CD4-positive, alpha-beta T cell treated with Interleukin-2 at 100 ng/mL for 4 hours (primary cell): Measurements from ENCODE around the gene RERE.

Experiments used
- DNase-seq: peaks from one replicate; pipeline ENCODE4 v3.0.0-alpha.2; 2020; ENCODE audit warnings: low spot score

Gene RERE

DNA sequence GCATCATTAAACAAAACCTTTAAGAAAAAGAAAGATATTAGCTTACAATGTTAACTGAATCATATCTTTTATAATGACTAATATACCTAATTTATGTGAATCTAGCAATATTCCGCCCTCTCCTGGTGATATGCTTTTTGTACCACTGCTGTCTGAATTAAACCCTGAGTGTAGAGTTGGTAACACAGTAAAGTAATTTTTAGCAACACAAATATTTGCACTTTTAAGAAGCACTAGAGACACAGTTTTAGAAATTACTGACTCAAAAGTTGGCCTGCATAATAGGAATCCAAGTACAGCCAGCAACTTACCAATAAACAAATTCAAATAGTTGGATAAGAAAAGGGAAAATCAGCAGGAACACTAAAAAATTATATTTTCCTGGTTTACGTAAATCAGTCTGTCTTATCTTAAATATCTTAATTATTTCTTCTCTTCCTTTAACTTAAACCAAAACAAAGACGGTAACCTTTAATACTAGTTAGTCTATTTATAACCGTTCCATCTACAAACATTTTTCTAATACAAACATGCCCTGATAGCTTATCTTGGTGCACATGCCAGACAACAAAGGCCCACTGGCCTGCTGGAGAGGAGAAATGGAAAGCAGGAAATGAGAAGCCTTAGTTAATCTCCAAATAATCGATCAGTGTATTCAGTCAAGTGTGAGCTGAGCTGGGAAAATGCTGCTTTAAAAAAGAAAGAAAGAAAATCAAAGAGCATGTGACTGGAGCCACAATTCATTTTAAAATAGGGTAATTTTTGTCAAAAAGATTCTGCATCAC, 246.0 kb downstream of the RERE start:
- no peak for DNase-seq

DNA sequence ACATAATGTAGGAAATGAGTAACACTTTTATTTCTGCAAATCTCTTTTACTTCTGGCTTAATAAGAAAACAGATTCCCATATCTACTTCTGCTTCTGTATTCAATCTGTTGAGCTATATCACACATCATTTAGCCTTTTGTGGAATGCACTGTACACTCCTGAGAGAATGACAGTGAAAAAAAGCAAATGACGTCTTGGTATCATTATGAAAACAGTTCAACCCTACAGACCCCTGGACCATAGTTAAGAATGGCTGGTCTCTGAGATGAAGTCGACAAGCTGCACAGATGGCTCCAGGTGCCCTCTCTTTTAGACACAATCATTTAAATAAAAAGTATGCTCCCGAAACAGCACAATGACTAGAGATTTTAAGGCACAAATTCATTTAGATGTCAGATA, 247.0 kb downstream of the RERE start:
- DNase-seq, result no peak

DNA sequence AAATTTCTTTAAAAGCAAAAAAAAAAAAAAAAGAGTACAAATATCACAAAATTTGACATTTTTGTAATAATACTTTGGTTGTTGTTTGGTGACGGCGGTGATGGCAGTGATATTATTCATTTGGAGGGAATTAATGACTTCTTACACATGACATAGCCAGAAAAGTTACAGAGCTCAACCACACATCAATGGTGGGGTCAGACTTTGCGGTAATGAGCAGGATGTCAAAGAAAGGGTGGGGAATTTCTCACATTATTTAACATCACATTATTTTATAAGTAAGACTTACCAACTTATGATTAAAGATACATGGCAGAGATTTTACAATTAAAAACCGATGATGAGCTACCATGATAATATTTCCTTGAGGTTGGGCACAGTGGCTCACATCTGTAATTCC, 248.2 kb downstream of the RERE start:
- no peak for DNase-seq

DNA sequence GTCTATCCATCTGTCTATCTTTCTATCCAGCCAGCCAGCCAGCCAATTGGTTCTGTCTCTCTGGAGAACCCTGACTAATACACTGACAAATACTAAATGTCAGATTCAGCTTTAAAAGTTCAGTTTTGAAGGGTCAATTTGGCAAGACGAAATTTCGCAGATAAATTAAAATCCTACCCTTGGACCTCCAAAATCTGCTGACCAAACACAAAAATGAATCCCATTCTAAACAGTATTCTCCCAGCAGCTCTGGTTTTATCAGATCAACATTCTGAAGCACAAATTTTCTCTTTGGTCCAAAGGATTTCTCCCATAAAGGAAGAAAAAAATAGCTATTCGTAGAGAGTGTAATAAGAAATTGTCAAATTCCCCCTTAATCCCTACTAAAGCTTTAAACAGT, 248.6 kb downstream of the RERE start:
- no peak for DNase-seq

DNA sequence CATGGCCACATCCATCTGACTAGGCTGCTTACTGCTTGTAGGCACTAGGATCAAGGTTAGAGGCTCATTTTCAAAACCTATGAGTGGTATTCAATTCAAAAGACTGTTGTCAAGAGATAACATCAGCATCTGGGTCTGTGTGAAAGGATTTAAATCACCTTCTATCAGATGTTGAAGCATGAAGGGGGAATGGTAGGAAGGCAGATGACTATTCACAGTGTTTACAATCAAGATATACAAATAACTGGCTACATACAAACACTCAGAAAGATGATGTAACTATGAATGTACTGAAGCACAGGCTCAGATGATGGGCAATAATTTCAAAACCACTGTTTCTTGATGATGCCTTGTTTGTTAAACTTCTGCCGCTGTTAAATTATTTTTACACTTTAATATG, 250.3 kb downstream of the RERE start:
- no peak for DNase-seq

DNA sequence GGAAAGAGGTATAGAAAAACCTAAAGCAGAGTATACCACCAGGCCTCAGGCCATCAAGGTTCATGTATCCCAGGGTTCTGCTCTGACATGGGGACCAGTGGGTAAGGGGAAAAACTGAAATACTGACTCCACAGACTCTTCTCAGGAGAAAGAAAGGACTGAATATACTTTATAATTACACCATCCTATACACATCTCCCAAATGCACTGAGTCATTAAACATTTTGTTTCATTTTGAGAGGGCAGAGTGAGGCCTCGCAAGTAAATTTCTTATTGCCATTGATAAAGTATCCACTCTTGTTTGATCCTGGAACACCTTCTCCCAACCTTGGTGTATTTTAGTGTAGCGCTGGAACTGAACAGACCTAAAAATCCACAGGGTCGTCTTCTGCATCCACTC, 251.6 kb downstream of the RERE start:
- no peak for DNase-seq

DNA sequence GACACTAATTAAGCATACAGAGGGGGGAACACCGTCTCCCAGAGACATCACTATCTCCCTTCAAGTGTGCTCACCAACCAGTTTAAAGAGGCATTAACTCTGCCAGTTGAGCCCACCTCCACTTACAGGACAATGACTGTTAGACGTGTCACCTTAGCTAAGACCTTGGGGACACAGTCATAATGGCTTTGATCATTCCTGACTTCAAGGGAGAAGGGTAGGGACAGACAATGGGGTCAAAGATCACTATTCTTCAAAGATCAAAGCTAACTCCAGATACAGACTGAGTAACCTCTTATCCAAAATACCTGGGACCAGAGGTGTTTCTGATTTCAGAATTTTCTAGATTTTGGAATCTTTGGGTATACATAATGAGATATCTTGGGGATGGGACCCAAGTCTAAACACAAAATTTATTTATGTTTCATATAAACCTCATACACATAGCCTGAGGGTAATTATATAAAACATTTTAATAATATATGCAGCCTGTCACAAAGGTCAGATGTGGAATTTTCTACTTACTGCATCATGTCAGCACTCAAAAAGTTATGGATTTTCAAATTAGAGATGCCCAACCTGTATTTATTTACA, 253.4 kb downstream of the RERE start:
- DNase-seq, result no peak

DNA sequence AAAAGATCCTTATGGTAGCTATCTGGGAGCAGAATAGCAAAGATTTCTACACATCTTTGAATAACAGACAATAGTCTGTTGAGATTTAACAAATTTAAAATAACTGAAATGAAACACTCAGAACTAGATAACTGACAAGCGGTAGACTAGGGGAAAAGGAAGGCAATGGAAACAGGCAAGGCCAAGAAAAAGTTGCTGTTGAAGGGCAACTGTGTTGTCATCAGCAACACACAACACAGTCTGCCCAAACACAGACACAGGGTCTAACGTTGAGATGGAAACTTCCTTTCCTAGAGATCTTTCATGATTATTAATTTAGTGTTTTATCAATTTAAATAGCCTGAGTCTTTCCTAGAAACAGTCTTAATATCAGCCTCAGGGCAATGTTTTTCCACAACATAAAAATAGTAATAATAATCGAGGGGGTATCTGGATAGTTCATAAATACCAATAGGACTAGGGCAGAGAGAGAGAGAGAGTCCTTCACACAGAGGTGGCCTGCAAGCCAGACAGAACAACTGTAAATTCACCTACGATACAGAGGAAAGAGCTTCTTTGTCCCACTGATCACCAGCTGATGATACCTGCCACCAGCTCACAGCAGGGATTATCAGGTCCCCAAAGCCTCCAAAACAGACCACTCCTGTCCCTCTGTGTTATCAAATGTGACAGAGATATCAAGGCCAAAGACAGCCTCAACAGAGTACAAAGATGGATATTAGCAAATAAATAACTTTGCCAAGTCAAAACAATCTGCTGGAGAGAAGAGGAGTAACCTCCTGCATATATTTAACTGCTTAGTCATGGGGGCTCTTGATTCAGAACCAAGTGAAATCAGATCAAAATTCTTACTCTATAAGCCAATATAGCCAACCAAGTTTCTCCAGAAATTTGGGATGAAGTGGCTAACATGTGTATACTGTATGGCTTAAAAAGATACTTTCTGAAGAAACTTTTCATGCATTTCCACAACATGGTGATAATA, 254.3 kb downstream of the RERE start:
- DNase-seq, result no peak

DNA sequence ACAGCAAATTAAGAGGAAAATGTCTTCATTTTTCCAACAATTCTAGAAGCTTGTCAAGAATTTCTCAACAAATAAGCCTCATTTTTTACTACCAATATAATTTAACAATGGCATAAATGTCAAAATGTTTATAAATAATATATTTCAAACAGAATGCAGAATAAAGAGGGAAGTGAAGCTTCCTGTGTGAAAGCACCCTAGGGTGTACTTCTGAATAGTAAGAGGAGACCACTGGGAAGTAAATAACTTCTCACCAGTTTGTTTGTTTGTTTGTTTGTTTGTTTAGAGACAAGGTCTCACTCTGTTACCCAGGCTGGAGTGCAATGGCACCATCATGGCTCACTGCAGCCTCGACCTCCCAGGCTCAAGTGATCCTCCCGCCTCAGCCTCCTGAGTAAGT, 255.2 kb downstream of the RERE start:
- no peak for DNase-seq

DNA sequence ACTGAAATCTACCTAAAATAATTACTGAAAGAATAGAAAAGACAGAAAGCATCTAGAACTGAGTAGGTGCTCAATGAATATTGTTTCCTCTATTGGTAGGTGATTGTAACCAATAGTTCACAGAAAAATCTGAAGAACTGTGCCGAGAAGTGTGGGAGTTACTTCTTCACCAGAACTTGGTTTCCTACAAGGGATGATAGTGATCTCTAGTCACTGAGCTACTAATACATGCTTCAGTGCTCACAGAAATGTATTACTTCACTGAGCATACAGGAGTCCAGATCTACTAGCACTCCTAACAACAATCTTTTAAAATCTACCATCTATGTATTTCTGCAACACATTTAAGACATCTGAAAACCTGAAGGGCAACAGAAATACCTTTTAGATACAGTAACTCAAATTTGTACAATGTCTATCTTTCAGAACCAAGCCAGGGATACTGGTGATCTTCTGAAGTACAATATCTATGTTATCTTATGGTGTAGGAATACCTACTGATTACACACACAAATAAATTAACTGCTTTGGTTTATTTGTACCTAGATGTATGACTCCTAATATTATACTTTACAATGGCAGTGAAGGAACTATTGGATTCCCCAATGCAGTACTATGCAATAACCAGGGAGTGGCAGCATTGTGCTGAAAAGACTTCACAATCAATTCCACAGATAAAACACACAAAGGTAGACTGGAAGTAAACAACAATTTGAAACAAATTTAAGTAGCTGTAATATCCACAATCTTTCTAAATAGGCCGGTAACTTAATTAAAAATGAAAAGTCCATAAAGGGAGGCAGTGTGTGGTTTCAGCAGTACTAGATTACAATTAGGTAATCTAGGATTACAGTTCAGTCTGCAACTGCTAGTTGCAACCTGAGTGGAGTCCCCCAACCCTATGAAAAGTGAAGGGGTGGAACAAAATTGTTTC, 256.6 kb downstream of the RERE start:
- peak; percentile 68 for DNase-seq

DNA sequence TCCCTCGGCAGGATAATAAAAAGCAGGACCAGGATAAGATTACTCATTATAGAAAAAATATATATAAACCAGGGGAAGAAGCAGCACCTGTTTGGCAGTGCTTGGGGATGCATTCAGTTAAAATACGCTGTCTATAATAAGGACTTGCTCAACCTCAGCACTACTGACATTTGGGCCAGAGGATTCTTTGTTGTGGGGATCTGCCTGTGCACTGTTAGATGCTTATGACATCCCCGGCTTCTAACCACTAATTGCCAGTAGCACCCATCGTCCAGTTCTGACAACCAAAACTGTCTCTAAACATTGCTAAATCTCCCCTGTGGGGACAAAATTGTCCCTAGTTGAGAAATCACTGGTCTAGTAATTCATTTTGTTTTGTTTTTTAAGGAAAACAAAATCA, 257.4 kb downstream of the RERE start:
- no peak for DNase-seq

DNA sequence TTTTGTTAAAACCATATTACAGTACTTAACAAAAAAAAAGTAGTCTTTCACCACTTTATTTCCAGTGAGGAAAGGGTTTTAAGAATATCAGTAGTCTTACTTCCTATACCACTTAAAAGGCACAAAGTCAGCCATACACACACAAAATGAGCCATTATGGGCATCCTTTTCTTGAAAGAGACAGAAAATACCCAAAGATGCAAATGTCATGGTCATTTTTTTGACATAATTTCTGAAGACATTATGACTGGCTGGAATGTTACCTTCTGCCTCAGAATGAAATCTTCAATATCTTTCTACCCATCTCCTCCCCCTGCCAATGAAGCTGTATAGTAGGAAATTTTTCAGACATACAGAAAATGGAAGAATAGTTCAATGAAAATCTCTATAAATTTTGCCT, 261.9 kb downstream of the RERE start:
- DNase-seq, result no peak

DNA sequence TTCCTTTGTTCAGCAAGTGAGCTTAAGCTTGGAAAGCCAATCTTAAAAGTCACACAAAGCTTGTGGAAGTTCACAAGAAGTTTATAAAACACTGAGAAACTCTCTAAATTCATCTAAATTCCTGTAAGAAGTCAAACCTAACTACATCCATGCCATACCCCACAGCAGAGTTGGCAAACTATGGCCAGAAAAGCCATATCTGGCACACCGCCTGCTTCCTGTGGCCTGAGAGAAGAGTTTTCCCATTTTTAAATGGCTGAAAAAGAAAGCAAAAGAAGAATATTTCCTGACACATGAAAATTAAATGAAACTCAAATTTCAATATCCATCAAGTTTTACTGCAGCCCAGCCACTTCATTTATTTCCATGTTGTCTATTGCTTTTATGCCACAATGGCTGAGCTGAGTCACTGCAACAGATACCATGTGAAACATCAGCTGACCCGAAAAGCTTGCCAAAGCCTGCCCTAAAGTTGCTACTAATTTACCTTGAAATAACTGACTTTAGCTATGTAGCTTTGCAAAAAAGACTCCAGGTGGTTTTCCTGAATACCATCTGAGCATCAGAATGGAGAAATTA, 262.4 kb downstream of the RERE start:
- DNase-seq, result no peak

DNA sequence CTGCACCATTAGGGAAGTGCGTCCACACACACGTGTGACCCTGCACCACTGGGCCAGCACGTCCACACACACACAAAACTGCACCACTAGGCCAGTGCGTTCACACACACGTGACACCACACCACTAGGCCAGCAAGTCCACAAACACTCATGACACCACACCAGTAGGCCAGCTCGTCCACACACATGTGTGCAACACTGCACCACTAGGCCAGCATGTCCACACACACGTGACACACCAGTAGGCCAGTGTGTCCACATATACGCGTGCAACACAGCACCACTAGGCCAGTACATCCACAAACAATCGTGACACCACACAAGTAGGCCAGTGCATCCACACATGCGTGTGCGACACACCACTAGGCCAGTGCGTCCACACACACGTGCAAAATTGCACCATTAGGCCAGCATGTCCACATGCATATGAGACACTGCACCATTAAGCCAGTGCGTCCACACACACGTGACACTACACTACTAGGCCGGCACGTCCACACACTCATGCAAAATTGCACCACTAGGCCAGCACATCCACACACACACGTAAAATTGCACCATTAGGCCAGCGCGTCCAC, 264.5 kb downstream of the RERE start:
- DNase-seq, result no peak

DNA sequence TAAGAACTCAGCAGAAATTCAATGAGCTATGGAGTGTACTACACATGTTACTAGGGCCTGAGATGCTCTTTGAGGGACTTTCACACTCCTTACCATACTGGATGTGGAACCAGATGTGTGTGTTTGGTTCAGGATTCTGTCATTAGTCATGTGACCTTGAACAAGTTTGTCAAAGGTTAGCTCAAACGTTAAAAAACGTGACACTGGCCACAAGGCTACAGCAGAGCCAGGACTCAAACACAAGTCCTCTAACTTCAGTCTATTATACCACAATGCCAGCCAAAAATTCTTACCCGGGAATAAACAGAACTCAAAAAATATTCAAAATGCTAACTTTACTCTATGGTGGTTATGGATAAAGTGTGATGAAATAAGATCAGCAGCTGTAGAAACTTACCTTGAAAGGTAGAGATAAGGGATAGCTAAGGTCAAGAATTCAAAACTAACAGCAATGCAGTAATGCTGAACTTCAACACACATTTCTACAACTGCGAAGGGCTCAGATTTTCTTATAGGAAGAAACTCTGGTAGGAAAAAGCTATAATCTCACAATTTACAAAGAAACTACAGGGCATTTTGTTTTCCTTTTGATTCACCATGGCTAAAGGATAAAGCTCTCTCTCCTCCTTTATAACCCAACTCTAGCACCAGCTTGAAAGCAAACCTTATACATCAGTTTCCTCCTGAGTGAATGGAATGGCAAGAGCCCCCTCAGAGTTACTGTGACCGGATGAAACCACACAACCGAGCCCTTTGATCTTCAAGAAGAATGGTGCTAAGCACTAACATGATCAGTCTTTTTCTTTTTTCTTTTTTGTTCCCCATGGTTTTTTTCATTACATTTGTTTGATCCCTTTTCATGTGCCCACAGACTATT, 265.6 kb downstream of the RERE start:
- no peak for DNase-seq

DNA sequence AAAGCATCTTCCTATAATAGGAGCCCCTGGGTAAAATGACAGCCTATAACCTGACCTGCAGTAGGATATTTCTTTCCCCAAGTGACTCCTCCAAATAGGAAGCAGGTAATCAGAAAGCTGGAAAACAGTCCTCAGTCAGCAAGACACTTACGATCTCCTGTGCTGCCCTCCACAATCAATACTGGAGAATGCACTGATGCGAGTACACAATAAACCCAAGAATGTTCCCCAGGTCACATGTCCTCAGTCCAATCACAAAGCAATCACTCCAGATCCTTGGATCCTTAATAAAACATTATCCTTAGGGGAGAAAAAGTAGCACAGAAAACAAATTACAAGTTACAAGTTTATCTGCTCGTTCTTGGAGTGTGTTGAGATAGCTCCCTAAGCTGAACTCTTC, 266.4 kb downstream of the RERE start:
- no peak for DNase-seq

DNA sequence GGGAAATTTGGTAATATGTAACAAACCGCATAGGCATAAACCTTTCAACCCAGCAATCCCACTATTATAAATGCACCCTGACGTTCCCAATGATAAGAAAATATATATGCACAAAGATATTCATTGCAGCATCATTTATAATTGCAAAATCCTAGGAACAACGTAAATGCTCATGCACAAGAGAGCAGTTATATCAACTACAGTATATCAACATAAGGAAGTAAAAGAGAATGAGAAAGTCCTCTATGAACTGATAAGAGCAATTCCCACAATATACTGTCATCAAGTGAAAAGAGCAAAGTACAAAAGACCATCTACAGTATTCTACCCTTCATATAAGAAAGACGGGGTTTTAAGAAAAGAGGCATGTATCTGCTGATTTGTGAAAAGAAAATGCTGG, 269.6 kb downstream of the RERE start:
- no peak for DNase-seq

DNA sequence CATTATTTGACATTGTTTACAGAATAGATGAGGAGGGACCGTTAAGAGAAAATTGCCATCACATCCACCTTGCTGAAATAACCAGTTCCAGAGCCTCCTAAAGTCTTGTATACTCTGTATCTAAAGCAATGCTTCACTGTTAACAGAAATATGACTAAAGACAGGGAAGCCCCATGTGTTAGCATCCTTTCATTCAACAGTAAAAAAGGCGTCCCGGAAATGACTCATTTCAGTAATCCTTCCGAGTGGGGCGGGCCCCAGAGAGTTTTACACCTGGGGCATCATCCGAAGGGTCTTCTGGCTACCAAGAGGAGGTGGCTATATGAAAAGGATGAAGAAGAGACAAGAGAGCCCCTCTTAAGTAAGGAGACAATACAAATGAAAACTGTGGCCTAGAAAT, 272.4 kb downstream of the RERE start:
- peak; percentile 46 for DNase-seq

DNA sequence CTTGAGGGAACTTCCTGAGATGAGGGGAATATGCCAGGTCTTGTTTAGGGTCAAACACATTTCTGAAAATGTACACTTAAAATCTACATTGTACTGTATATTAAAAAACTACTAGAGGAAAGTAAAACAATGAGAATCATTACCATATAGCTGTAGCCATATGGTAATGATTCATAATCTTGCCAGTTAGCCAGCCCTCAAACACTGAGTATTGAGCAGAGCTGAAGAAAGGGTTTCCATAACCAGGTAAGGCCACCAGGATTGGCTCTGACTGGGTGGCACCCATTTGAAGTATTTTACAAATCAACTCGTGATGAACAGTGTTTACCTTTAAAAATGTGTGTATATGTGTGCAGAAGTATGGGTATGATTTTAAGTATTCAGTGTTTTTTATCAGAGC, 272.8 kb downstream of the RERE start:
- DNase-seq, result no peak

DNA sequence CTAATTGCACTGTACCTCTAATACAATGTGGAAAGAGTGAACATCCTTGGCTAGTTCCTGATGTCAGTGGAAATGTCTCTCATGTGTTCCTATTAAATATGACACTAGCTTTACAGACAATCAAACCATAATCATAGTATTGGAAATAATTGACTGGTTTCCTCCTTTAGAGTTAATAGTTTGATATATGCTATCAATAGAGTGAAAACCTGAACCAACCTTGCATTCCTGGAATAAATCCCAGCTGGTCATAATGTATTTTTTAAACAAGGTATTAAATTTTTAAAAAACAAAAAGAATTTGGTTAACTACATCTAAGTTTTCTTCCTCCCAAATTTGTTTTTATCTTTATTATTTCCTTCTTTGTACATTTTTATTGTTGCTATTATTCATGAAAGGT, 273.5 kb downstream of the RERE start:
- DNase-seq, result no peak
